ENCODE data around the gene IFNL1. TPM values are rescaled to one million over a fixed set of nuclear protein-coding genes. Genes with fewer than 3 reads are reported as not detected.

The IFNL1 gene
- total RNA-seq, 2 donors from 2014 or later: not detected

GRCh38 chr19:39296906-39297305 lies 699 bp downstream of the IFNL1 start:
- no peak overlapping the region for H3K4me3 ChIP-seq
- DNase-seq (ENCODE audit: low spot score): no peak
- ATAC-seq (ENCODE audit: insufficient number of reproducible peaks, low FRiP score, low read depth): no peak
- H3K4me1 ChIP-seq (ENCODE audit: control insufficient read depth in 1 of 2, low read depth in 2 of 2): no peaks in the 10 kb centered on the region
- no peaks in the 10 kb centered on the region for H3K9me3 ChIP-seq
- H3K36me3 ChIP-seq: no peaks in the 10 kb centered on the region
- no peaks in the 10 kb centered on the region for H3K27me3 ChIP-seq (replicated peaks; ENCODE audit: insufficient read depth)
- TF ChIP-seq CTCF (IDR thresholded peaks at IDR 0.05): no peak
- H3K27ac ChIP-seq: no peak overlapping the region

GRCh38 chr19:39297931-39298634 lies 1.9 kb downstream of the IFNL1 start:
- Histone ChIP-seq H3K9me3 (no peaks in the 10 kb centered on the region), H3K27me3 (replicated peaks; ENCODE audit: insufficient read depth) (no peaks in the 10 kb centered on the region), H3K4me1 (ENCODE audit: control insufficient read depth in 1 of 2, low read depth in 2 of 2) (no peaks in the 10 kb centered on the region), H3K36me3 (no peaks in the 10 kb centered on the region), H3K27ac (no peak overlapping the region), H3K4me3 (no peak overlapping the region)
- no peak for DNase-seq (ENCODE audit: low spot score)
- TF ChIP-seq CTCF (IDR thresholded peaks at IDR 0.05): no peak
- ATAC-seq (ENCODE audit: insufficient number of reproducible peaks, low FRiP score, low read depth): no peak

GRCh38 chr19:39299404-39299803 lies 3.2 kb downstream of the IFNL1 start:
- ATAC-seq (ENCODE audit: insufficient number of reproducible peaks, low FRiP score, low read depth) (no peak), DNase-seq (ENCODE audit: low spot score) (no peak)
- Histone ChIP-seq H3K4me3 (no peak overlapping the region), H3K9me3 (no peaks in the 10 kb centered on the region), H3K27me3 (replicated peaks; ENCODE audit: insufficient read depth) (no peaks in the 10 kb centered on the region), H3K27ac (no peak overlapping the region), H3K36me3 (no peaks in the 10 kb centered on the region), H3K4me1 (ENCODE audit: control insufficient read depth in 1 of 2, low read depth in 2 of 2) (no peaks in the 10 kb centered on the region)
- TF ChIP-seq CTCF (IDR thresholded peaks at IDR 0.05): no peak

- Histone ChIP-seq H3K9me3 (no peaks in the 10 kb centered on the region), H3K4me1 (ENCODE audit: control insufficient read depth in 1 of 2, low read depth in 2 of 2) (no peaks in the 10 kb centered on the region), H3K4me3 (no peak overlapping the region), H3K27me3 (replicated peaks; ENCODE audit: insufficient read depth) (no peaks in the 10 kb centered on the region), H3K27ac (no peak overlapping the region), H3K36me3 (no peaks in the 10 kb centered on the region)
- no peak for TF ChIP-seq CTCF (IDR thresholded peaks at IDR 0.05)
- ATAC-seq (ENCODE audit: insufficient number of reproducible peaks, low FRiP score, low read depth) (no peak), DNase-seq (ENCODE audit: low spot score) (no peak)
Observed at GRCh38 chr19:39299832-39300231, 3.6 kb downstream of the IFNL1 start.

- Histone ChIP-seq H3K36me3 (no peaks in the 10 kb centered on the region), H3K27me3 (replicated peaks; ENCODE audit: insufficient read depth) (no peaks in the 10 kb centered on the region), H3K4me1 (ENCODE audit: control insufficient read depth in 1 of 2, low read depth in 2 of 2) (no peaks in the 10 kb centered on the region), H3K4me3 (no peak overlapping the region), H3K9me3 (no peaks in the 10 kb centered on the region), H3K27ac (no peak overlapping the region)
- TF ChIP-seq CTCF (IDR thresholded peaks at IDR 0.05): no peak
- no peak for DNase-seq (ENCODE audit: low spot score)
- ATAC-seq (ENCODE audit: insufficient number of reproducible peaks, low FRiP score, low read depth): no peak
Observed at GRCh38 chr19:39301021-39301420, 4.8 kb downstream of the IFNL1 start.
